Esophagus (tissue), 2 donors: ENCODE measurements around the gene UBR3. TPM values are rescaled to one million over a fixed set of nuclear protein-coding genes. Genes with fewer than 3 reads are reported as not detected.

Experiments
- H3K27ac ChIP-seq, 2 donors: one replicate each; pipeline ENCODE4 v1.5.1; 2013; ENCODE audit warnings: low read depth in 2 of 2, mild to moderate bottlenecking in 2 of 2, inconsistent platforms in 1 of 2, low read length in 1 of 2, moderate library complexity in 1 of 2
- H3K27me3 ChIP-seq, 2 donors: one replicate each; pipeline ENCODE4 v1.6.1; 2013; ENCODE audit warnings: low read length in 2 of 2, control low read depth in 1 of 2, mild to moderate bottlenecking in 1 of 2; ENCODE audit not compliant: insufficient read depth in 2 of 2, control insufficient read depth in 1 of 2
- H3K36me3 ChIP-seq, 2 donors: one replicate each; pipeline ENCODE4 v1.6.1; 2013; ENCODE audit warnings: low read length in 1 of 2; ENCODE audit not compliant: control insufficient read depth in 2 of 2, insufficient read depth in 2 of 2
- H3K4me1 ChIP-seq, 2 donors: one replicate each; pipeline ENCODE4 v1.6.1; 2013; ENCODE audit warnings: low read length in 1 of 2; ENCODE audit not compliant: control insufficient read depth in 2 of 2, insufficient read depth in 2 of 2
- H3K4me3 ChIP-seq, 2 donors: one replicate each; pipeline ENCODE4 v1.5.1; 2013; ENCODE audit warnings: low read length in 2 of 2, mild to moderate bottlenecking in 2 of 2, low read depth in 1 of 2, moderate library complexity in 1 of 2
- H3K9me3 ChIP-seq, 2 donors: one replicate each; pipeline ENCODE4 v1.6.1; 2013; ENCODE audit warnings: mild to moderate bottlenecking in 2 of 2, low read depth in 1 of 2, low read length in 1 of 2, moderate library complexity in 1 of 2; ENCODE audit not compliant: control insufficient read depth in 2 of 2, insufficient read depth in 1 of 2
- WGBS, 2 donors: extraction: QIAGEN DNeasy Blood & Tissue Kit; methylation state at CpG; one replicate each; pipeline ENCODE4 v1.1.7; 2013; 5-methylcytosine and 5-hydroxymethylcytosine counted together
- polyA plus RNA-seq, 2 donors: library from polyadenylated mRNA; stranded (reverse); fragments of 200-250 nt; gene quantifications; one replicate each; pipeline ENCODE4 v1.2.3, GENCODE V29; 2013
- donor health status: healthy with polysubstance abuse.
- donor health status: Bipolar disorder and iron deficiency.

Gene UBR3
- polyA plus RNA-seq, 2 donors, result 9.8 TPM

- H3K9me3 ChIP-seq, result no peaks in the 10 kb centered on the region
- H3K4me3 ChIP-seq, result no peak overlapping the region
- H3K27ac ChIP-seq, result no peak overlapping the region
- no peaks in the 10 kb centered on the region for H3K36me3 ChIP-seq
- H3K4me1 ChIP-seq, result no peaks in the 10 kb centered on the region
- H3K27me3 ChIP-seq, result no peaks in the 10 kb centered on the region
Observed at GRCh38 chr2:170022692-170023091, 195.4 kb downstream of the UBR3 start.

DNA sequence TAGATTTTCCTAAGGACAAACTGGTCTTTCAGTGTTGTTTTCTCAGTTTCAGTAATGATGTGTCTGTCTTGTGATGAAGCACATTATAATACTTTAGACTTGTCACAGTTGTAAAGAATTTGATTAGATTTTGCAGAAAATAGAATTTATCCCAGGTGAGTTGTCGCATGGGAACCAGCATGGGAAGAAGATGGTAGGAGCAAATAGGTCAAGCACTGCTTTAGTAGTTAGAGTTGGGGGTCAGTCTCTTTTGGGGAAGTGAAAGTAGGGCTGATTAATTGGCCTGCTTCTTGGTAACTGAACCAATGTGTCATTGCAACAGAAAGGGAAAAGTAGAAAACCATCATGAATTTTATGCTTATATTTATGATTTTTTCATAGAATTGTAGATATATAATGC is 197.5 kb downstream of the UBR3 start:
- Histone ChIP-seq H3K9me3 (no peaks in the 10 kb centered on the region), H3K27ac (no peak overlapping the region), H3K4me3 (no peak overlapping the region), H3K27me3 (no peaks in the 10 kb centered on the region), H3K4me1 (no peaks in the 10 kb centered on the region), H3K36me3 (no peaks in the 10 kb centered on the region)
- 99 to 100% methylated on average over 1 of the region's 1 CpG for WGBS, 2 donors

DNA sequence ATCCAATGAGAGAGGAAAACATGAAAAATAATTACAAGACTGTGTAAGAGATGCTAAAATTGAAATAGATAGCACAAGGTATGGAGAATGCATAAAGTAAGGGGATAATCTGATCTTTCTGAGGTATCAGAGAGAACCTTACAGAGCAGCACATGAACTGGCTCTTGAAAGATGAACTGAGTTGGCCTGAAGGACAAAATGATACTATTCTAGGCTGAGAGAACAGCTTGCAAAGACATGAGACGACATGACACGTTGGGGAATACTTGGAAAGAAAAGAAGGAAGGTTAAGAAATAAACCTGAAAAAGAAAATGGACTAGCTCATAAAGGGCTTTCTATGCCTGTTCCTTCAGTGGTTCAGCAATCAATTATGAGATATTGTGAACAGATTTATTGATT is 198.0 kb downstream of the UBR3 start:
- 92 to 93% methylated on average over 2 of the region's 2 CpGs for WGBS, 2 donors
- Histone ChIP-seq H3K4me1 (no peaks in the 10 kb centered on the region), H3K27me3 (no peaks in the 10 kb centered on the region), H3K36me3 (no peaks in the 10 kb centered on the region), H3K27ac (no peak overlapping the region), H3K9me3 (no peaks in the 10 kb centered on the region), H3K4me3 (no peak overlapping the region)

- Histone ChIP-seq H3K36me3 (no peaks in the 10 kb centered on the region), H3K4me1 (no peaks in the 10 kb centered on the region), H3K27me3 (no peaks in the 10 kb centered on the region), H3K27ac (no peak overlapping the region), H3K9me3 (no peaks in the 10 kb centered on the region), H3K4me3 (no peak overlapping the region)
- WGBS, 2 donors, result 89 to 96% methylated on average over 1 of the region's 1 CpG
Observed at GRCh38 chr2:170026361-170026760, 199.1 kb downstream of the UBR3 start.

DNA sequence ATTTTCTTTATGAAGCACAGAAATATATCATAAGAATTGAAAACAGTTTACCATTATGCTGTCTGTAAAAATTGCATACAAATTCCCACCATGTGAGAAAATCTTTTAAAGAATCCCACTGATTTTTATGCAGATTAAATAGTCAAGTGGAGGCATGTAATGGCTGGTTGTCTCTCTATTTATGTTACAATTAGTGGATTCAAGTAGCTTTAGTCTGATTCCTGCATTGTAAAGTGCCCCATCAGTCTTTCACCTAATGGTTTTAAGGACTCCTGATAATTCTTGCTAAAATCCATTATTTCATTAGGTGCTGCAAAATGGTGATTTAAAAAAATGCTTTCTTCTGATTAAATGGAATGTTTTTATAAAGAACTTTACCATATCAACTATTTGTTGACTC is 202.3 kb downstream of the UBR3 start:
- Histone ChIP-seq H3K27me3 (no peaks in the 10 kb centered on the region), H3K4me3 (no peak overlapping the region), H3K9me3 (no peaks in the 10 kb centered on the region), H3K27ac (no peak overlapping the region), H3K4me1 (no peaks in the 10 kb centered on the region), H3K36me3 (no peaks in the 10 kb centered on the region)

GRCh38 chr2:170030040-170030439 is 202.8 kb downstream of the UBR3 start:
- H3K27ac ChIP-seq, result no peak overlapping the region
- no peaks in the 10 kb centered on the region for H3K4me1 ChIP-seq
- no peaks in the 10 kb centered on the region for H3K27me3 ChIP-seq
- H3K36me3 ChIP-seq, result no peaks in the 10 kb centered on the region
- no peak overlapping the region for H3K4me3 ChIP-seq
- WGBS, 2 donors, result 82 to 86% methylated on average over 2 of the region's 2 CpGs
- no peaks in the 10 kb centered on the region for H3K9me3 ChIP-seq

DNA sequence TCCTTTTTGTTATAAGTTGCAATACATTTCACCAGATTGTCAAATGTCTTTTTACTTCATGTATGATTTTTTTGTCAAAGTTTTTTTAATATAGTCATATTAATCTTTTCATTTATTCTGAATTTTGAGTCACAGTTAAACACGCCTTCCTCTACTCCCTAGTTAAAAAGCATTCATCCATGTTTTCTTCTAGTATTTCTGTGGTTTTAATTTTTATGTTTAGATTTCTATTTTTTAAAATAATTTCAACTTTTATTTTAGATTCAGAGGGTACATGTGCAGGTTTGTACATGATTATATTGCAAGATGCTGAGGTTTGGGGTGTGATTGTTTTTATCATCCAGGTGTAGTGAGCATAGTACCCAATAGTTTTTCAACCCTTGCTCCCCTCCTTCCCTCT is 204.0 kb downstream of the UBR3 start:
- no peak overlapping the region for H3K4me3 ChIP-seq
- no peaks in the 10 kb centered on the region for H3K27me3 ChIP-seq
- H3K27ac ChIP-seq, result no peak overlapping the region
- WGBS, 2 donors, result 96 to 98% methylated on average over 1 of the region's 1 CpG
- no peaks in the 10 kb centered on the region for H3K36me3 ChIP-seq
- no peaks in the 10 kb centered on the region for H3K9me3 ChIP-seq
- H3K4me1 ChIP-seq, result no peaks in the 10 kb centered on the region

- H3K4me3 ChIP-seq, result no peak overlapping the region
- WGBS, 2 donors, result 73% methylated on average over 4 of the region's 4 CpGs
- H3K27me3 ChIP-seq, result no peaks in the 10 kb centered on the region
- H3K27ac ChIP-seq, result no peak overlapping the region
- H3K9me3 ChIP-seq, result no peaks in the 10 kb centered on the region
- no peaks in the 10 kb centered on the region for H3K36me3 ChIP-seq
- no peaks in the 10 kb centered on the region for H3K4me1 ChIP-seq
Observed at GRCh38 chr2:170034596-170034995, 207.3 kb downstream of the UBR3 start.

DNA sequence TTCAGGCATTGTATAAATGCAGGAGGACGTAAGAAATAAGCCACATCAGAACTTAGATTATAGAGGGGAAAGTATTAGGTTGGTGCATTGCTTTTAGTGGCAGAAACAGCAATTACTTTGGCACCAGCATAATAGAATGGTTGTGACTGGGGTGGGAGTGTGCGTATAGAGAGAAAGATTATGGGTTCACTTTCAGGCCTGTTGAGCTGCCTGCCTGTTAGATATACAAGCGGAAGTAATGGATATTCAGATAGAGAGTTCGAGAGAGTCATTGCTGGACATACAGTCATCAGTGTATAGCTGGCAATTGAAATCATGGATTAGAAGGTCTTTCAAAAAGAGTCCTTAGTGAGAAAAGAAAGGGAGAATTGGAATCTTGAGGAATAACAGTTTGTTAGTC is 211.5 kb downstream of the UBR3 start:
- H3K27ac ChIP-seq, result no peak overlapping the region
- H3K9me3 ChIP-seq, result no peaks in the 10 kb centered on the region
- no peaks in the 10 kb centered on the region for H3K27me3 ChIP-seq
- 98% methylated on average over 4 of the region's 4 CpGs for WGBS, 2 donors
- no peaks in the 10 kb centered on the region for H3K36me3 ChIP-seq
- H3K4me3 ChIP-seq, result no peak overlapping the region
- no peaks in the 10 kb centered on the region for H3K4me1 ChIP-seq

DNA sequence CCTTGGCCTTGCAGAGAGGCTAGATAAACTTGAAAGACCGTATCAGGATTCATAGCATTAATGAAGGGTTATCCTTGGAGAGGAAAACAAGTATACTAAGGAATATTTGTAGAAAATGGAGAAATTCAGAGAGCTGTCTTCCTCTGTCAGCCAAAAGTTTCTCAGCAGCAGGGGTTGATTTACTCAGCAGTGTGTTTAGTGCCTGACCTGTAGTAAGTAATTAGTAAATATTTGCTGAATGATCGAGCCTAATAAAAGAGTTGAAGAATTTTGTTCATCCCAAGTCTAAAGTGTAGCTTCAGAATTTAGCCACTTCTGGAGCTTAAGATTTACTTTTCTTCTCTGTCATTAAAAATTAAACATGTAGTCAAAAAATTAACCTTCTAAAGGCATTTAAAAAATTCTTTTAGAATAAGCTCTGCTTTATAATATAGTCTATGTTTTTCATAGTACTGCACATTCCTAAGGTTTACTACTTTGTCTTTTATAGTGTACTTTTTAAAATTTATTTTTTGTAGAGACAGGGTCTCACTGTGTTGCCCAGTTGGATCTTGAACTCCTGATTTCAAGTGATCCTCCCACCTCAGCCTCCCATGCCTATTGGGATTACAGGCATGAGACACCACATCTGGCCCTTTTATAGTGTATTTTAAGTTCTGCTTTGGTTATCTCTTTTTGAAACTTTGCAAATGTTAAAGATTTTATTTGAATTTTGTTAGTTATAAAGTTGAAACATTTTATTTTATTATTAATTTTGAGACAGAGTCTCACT is 212.3 kb downstream of the UBR3 start:
- WGBS, 2 donors, result 74 to 78% methylated on average over 2 of the region's 2 CpGs

More for the DNA sequence above, 212.3 kb downstream of the UBR3 start:
- Histone ChIP-seq H3K4me1 (no peaks in the 10 kb centered on the region), H3K4me3 (no peak overlapping the region), H3K27ac (no peak overlapping the region), H3K36me3 (no peaks in the 10 kb centered on the region), H3K27me3 (no peaks in the 10 kb centered on the region), H3K9me3 (no peaks in the 10 kb centered on the region)
